Measurements from ENCODE around the gene GREM2.

GREM2 gene

GRCh38 chr1:240500647-240501046 lies 111.3 kb downstream of the GREM2 start:
- DNase-seq (ENCODE audit: low read depth) = no peak

DNA sequence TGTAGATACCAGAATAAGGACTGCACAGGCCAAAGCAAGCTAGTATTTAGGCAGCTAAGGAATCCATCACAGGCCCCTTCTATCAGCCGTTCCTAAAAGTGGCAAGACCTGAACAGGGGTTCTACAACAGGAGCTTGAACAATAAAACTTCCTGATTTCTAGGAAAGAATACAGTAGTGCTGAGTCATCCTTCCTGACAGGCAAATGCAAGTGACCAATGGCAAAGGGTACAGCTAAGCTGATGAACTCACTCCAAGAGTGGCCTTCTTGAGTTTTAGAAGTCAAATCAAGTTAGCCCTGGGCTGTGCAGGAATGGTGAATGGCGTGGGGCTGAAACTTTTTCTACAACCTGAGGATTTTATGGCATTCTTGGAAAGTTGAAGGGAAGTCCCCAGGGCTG lies 112.9 kb downstream of the GREM2 start:
- DNase-seq (ENCODE audit: low read depth) = peak; percentile 40

DNA sequence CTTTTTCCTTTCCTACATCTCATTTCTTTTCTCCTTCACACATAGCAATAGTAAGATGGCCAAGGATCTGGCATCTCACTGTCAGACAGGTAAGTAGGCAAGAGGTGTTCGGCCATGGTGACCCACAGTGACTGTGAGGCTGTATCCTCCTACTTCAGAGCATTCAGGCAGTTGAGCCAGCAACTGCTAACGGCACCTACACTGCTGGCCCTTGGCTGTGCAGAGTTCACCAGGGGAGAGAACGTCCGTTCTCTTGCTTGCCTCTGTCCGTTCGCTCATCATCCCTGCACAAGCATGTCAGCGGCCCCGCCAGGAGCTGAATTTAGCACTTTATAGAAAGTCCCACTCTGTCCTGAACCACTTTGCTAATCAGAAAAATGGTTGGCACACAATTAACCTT lies 113.6 kb downstream of the GREM2 start:
- DNase-seq (ENCODE audit: low read depth) = no peak

- DNase-seq (ENCODE audit: low read depth) = no peak
Observed at GRCh38 chr1:240497908-240498307, 114.0 kb downstream of the GREM2 start.

GRCh38 chr1:240496941-240497340 lies 115.0 kb downstream of the GREM2 start:
- no peak for DNase-seq (ENCODE audit: low read depth)

GRCh38 chr1:240496356-240496755 lies 115.6 kb downstream of the GREM2 start:
- peak; percentile 49 for DNase-seq (ENCODE audit: low read depth)

DNA sequence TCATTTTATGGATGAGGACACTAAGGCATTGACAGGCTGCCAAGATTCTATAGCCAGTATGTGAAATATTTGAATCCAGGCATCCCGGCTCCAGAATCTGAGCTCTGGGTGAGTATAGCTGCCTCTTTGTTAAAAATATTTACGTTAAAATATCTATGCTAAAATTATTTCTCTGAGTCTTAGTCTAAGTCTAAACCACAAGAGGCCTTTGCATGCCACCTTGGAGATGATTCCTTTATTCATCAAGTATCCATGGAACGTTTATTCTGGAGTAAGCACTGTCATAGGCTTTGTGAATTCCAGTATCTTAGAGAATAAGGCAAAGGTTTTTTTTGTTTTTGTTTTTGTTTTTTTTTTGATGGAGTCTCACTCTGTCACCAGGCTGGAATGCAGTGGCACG lies 116.4 kb downstream of the GREM2 start:
- DNase-seq (ENCODE audit: low read depth) = no peak

DNA sequence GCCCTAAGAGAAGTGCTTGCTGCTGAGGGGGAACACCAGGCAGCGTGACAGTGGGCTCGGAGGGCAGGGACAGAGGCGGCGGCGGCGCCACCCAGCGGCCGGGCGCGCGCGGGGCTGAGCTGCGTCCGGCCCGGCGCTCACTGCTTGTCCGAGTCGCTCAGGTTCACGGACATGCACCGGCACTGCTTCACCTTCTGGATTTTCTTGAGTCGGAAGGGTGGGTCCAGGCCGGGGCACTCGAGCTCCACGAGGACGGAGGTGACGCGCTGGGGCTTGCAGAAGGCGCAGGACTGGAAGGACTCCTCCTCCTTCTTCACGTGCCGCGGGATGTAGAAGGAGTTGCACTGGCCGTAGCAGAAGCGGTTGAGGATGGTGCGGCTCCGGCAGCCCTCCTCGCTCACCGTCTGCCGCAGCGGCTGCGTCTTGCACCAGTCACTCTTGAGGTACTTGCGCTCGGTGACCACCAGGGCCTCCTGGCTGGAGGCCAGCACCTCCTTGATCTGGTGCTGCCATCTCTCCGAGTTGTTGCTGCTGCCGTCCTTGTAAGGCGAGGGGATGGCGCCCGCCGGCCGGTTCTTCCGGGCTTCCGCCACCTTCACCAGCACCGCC lies 119.0 kb downstream of the GREM2 start:
- DNase-seq (ENCODE audit: low read depth) = peak; percentile 30

GRCh38 chr1:240491796-240492195 lies 120.2 kb downstream of the GREM2 start:
- DNase-seq (ENCODE audit: low read depth) = no peak

DNA sequence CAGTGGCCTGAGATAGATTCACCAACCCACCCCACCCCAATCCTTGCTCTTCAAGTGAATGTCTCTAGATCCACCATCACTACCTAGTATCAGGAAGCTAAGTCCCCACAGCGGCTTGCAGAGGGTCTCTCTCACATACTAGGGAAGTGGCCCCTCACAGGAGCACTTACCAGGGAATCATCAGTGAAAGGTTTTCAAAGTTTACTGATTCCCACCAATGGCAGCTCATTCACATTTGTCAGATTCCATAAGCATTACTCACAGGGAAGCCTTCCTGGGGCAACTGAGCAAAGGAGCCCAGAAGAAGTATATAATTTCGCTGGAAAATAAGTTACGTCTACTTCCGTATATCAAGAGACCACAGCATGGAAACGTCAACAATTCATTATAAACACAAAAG lies 120.8 kb downstream of the GREM2 start:
- DNase-seq (ENCODE audit: low read depth) = peak; percentile 58

DNA sequence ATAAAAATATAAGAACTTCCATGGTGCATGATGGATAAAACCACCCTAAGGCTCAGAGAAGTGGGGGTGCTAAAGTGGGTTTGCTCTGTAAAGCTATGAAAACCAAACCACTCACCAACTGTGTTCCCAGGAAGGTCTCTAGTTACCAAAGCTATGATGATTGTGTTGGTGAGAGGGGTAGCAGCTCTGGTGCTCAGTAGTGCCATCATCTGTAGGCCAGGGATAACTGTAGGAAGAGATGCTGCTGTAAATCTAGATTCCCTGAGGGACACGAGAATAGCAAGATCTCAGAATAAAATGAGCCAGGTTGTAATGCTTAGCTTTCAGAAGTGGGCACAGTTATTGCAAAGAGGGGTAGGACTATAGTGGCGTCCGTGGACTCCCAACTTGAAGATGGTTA lies 124.5 kb downstream of the GREM2 start:
- no peak for DNase-seq (ENCODE audit: low read depth)

GRCh38 chr1:240486611-240487010 lies 125.3 kb downstream of the GREM2 start:
- no peak for DNase-seq (ENCODE audit: low read depth)

DNA sequence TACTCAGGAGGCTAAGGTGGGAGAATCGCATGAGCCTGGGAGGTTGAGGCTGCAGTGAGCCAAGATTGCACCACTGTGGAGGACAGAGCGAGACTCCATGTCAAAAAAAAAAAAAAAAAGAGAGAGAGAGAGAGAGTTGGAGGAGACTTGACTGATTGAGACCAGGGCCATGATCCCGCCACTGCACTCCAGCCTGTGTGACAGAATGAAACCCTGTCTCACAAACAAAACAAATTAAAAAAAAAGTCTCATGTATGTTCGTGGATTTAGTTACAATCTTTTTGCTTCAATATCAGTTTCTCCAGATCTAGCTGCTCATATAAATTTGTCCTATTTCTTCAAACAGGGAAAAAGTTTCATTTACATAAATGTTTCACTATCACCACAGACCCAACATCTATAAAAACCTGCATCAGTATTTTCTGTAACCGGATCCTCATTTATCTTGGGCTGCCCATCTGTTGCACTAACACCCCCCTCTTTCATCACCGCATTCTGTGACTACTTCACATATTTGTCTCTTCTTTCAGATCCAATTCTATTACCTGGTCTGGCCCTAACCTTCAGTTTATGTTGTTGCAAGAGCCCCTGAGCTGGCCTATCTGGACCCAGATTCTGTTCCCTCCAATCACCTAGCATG lies 127.0 kb downstream of the GREM2 start:
- no peak for DNase-seq (ENCODE audit: low read depth)

- no peak for DNase-seq (ENCODE audit: low read depth)
Observed at GRCh38 chr1:240478536-240478935, 133.4 kb downstream of the GREM2 start.

DNA sequence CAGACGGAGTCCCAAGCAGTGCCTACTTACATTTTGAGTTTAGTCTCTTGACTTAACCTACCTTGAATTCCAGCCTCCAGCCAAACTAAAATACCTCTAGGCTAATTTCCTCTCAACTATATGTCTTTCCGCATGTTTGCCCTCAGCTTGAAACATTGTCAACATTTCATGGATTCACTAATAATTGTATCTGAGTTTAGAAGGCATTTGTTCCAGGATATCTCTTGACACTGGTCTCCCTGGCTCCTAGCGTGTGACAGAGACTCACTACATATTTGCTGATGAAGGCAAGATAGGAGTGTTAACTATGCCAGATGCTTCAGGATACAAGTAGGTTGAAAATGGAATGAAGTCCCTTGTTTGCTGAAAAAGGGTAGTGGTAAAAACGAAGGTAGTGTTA lies 136.1 kb downstream of the GREM2 start:
- DNase-seq (ENCODE audit: low read depth) = no peak

GRCh38 chr1:240474133-240474614 lies 137.8 kb downstream of the GREM2 start:
- DNase-seq (ENCODE audit: low read depth) = peak; percentile 87

DNA sequence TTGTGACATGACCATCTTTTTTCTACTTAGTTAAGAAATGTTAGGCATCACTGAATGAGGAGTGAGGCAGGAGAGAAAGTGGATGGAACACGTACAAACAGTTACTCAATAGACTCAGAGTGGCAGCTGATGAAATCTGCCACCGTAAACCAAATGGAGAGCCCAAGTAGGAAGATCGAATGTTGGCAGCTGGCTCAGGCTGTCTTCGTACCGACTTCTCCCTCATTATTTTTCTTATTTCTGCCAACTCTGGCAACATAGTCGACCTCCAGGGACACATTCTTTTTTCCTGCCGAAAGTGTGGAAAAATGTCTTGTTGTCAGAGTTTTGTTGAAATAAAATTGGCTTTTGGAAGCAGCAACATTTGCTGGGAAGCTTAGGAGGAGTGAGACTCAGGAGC lies 143.3 kb downstream of the GREM2 start:
- no peak for DNase-seq (ENCODE audit: low read depth)

DNA sequence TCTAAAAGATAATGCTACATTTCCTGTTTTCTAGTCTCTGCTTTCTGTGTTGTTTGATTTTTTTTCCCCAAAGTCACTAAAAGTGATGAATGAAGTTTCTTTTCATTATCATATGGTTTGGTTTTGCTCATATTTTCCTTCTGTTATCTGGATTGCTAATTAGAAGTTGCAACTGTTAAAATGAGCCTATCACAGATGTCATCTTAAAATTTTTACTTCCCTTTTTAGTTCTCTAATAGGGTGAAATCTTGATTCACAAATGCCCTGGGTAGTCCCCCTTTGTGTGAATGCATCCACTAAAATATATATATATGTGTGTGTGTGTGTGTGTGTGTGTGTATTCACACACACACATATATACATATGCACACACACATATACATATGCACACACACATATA lies 144.1 kb downstream of the GREM2 start:
- DNase-seq (ENCODE audit: low read depth) = no peak

- no peak for DNase-seq (ENCODE audit: low read depth)
Observed at GRCh38 chr1:240466509-240466908, 145.4 kb downstream of the GREM2 start.

DNA sequence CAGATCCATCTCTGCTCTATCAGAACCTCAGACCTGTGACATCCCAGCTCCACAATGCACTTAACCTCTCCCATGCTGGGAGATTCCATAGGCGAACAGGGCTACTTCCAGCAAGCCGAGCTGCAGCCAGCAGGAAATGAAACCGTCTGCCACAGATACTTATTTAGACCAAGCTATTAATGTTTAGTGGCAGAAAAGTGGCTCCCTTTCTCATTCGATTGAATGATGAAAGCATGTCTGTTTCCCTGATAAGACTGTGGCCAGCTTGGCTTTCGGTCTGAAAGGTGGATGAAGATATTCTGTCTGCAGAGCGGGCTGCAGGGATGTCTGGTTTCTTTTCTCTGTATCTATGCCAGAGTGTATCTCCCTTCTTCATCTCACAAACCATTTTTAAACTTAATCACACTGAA lies 146.4 kb downstream of the GREM2 start:
- peak; percentile 34 for DNase-seq (ENCODE audit: low read depth)

- DNase-seq (ENCODE audit: low read depth) = no peak
Observed at GRCh38 chr1:240464099-240464498, 147.9 kb downstream of the GREM2 start.

DNA sequence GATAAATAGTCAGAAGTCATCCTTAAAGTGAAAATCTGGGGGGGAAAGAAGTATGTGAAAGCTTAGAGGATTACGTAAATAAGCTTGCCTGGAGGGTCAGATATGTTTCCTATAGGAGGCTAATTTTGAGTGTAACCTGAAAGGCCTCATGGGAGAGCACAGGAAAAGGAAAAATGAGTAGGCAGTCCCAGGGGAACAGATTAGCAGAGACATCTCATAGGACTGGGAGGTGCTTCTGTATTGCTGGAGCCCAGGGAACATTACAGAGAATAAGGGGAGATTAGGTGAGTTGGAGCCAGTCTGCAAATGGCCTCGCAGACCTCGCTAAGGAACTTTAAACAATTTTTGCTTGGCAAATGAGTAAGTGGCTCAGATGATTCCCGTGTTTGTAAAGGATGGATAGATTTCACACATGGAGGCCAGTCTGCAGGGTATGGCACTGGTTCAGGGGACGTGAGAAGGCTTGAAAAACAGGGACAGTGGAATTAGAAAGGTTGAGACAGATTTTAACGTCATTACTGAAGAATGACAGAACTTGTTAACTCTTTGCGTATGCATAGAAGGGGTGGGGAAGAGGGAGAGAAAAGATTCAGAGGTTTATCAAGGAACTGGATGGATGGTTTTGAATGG lies 149.1 kb downstream of the GREM2 start:
- no peak for DNase-seq (ENCODE audit: low read depth)

- DNase-seq (ENCODE audit: low read depth) = no peak
Observed at GRCh38 chr1:240462277-240462676, 149.7 kb downstream of the GREM2 start.

GRCh38 chr1:240457203-240457602 lies 154.8 kb downstream of the GREM2 start:
- no peak for DNase-seq (ENCODE audit: low read depth)
